Suprapubic skin (tissue), 4 donors: ENCODE data around the gene OR51V1. TPM values are rescaled to one million over a fixed set of nuclear protein-coding genes. Genes with fewer than 3 reads are reported as not detected.

ENCODE experiments used
- DNase-seq, 2 donors: peaks; one replicate each; pipeline ENCODE4 v3.0.0-alpha.2; 2019; ENCODE audit warnings: low spot score in 2 of 2
- H3K27ac ChIP-seq: fragments of 200-600 bp; sonication (generic); one replicate; pipeline ENCODE4 v1.5.1; 2019
- H3K27me3 ChIP-seq: fragments of 200-600 bp; sonication (generic); one replicate; pipeline ENCODE4 v1.5.1; 2019
- H3K36me3 ChIP-seq: fragments of 200-600 bp; sonication (generic); one replicate; pipeline ENCODE4 v1.5.1; 2019
- H3K4me1 ChIP-seq: fragments of 200-600 bp; sonication (generic); one replicate; pipeline ENCODE4 v1.5.1; 2019
- H3K4me3 ChIP-seq: fragments of 200-600 bp; sonication (generic); one replicate; pipeline ENCODE4 v1.5.1; 2019; ENCODE audit warnings: mild to moderate bottlenecking
- H3K9me3 ChIP-seq: fragments of 200-600 bp; sonication (generic); one replicate; pipeline ENCODE4 v1.5.1; 2019
- CTCF ChIP-seq, 2 donors: fragments of 200-600 bp in 1 of 2; fragments of 450-650 bp in 1 of 2; sonication (generic) in 1 of 2; IDR thresholded peaks; one replicate each; pipeline ENCODE4 v1.5.1; 2016 to 2019; ENCODE audit warnings: antibody characterized with exemption in 2 of 2, mild to moderate bottlenecking in 1 of 2, moderate library complexity in 1 of 2
- EP300 ChIP-seq: sonication (generic); formaldehyde crosslinking; IDR thresholded peaks from one replicate; pipeline ENCODE4 v1.6.1; 2017; ENCODE audit warnings: antibody characterized with exemption
- POLR2A ChIP-seq, 2 donors: fragments of 450-650 bp; IDR thresholded peaks; one replicate each; pipeline ENCODE4 v1.6.1; 2017; ENCODE audit warnings: antibody characterized with exemption in 2 of 2, mild to moderate bottlenecking in 2 of 2, moderate library complexity in 2 of 2
- POLR2AphosphoS5 ChIP-seq, 3 donors: sonication (generic); formaldehyde crosslinking; IDR thresholded peaks; one replicate each; pipeline ENCODE4 v1.6.1; 2017; ENCODE audit warnings: antibody characterized with exemption in 3 of 3
- WGBS: methylation state at CpG from one replicate; pipeline ENCODE4 v1.1.5; 2018; 5-methylcytosine and 5-hydroxymethylcytosine counted together
- total RNA-seq, 4 donors: library from RNA; depleted of rRNA; stranded (reverse); fragments of >200 nt; gene quantifications; one replicate each; pipeline ENCODE4 v1.1.0, GENCODE V29; 2016

Gene OR51V1
- total RNA-seq, 4 donors from 2014 or later: not detected

GRCh38 chr11:5224538-5225479, 24.3 kb upstream of the OR51V1 start:
- no peak overlapping the region for H3K4me3 ChIP-seq
- TF ChIP-seq POLR2AphosphoS5 (IDR thresholded peaks at IDR 0.05) (no peak), CTCF (IDR thresholded peaks at IDR 0.05) (no peak), EP300 (no peak), POLR2A (IDR thresholded peaks at IDR 0.05) (no peak)
- 71% methylated on average over 6 of the region's 6 CpGs for WGBS
- no peak overlapping the region for H3K27ac ChIP-seq
- no peak for DNase-seq
- no peaks in the 10 kb centered on the region for H3K9me3 ChIP-seq
- H3K36me3 ChIP-seq: no peaks in the 10 kb centered on the region
- H3K27me3 ChIP-seq: no peaks in the 10 kb centered on the region
- no peaks in the 10 kb centered on the region for H3K4me1 ChIP-seq

GRCh38 chr11:5223686-5224085, 23.2 kb upstream of the OR51V1 start:
- TF ChIP-seq POLR2AphosphoS5 (IDR thresholded peaks at IDR 0.05) (no peak), CTCF (IDR thresholded peaks at IDR 0.05) (no peak), POLR2A (IDR thresholded peaks at IDR 0.05) (no peak), EP300 (no peak)
- Histone ChIP-seq H3K9me3 (no peaks in the 10 kb centered on the region), H3K27ac (no peak overlapping the region), H3K4me1 (no peaks in the 10 kb centered on the region), H3K4me3 (no peak overlapping the region), H3K36me3 (no peaks in the 10 kb centered on the region), H3K27me3 (no peaks in the 10 kb centered on the region)
- WGBS: 67% methylated on average over 1 of the region's 1 CpG
- DNase-seq: no peak

GRCh38 chr11:5223146-5223545, 22.7 kb upstream of the OR51V1 start:
- Histone ChIP-seq H3K36me3 (no peaks in the 10 kb centered on the region), H3K27ac (no peak overlapping the region), H3K27me3 (no peaks in the 10 kb centered on the region), H3K9me3 (no peaks in the 10 kb centered on the region), H3K4me1 (no peaks in the 10 kb centered on the region), H3K4me3 (no peak overlapping the region)
- DNase-seq: no peak
- TF ChIP-seq CTCF (IDR thresholded peaks at IDR 0.05): no peak
- TF ChIP-seq POLR2AphosphoS5 (IDR thresholded peaks at IDR 0.05): no peak
- TF ChIP-seq POLR2A (IDR thresholded peaks at IDR 0.05): no peak
- TF ChIP-seq EP300: no peak
- WGBS: 91% methylated on average over 6 of the region's 6 CpGs

GRCh38 chr11:5210376-5210885, 9.9 kb upstream of the OR51V1 start:
- no peak for TF ChIP-seq POLR2A (IDR thresholded peaks at IDR 0.05)
- no peak for TF ChIP-seq POLR2AphosphoS5 (IDR thresholded peaks at IDR 0.05)
- TF ChIP-seq CTCF (IDR thresholded peaks at IDR 0.05): no peak
- no peak for TF ChIP-seq EP300
- Histone ChIP-seq H3K4me1 (no peaks in the 10 kb centered on the region), H3K9me3 (no peaks in the 10 kb centered on the region), H3K36me3 (no peaks in the 10 kb centered on the region), H3K27me3 (no peaks in the 10 kb centered on the region), H3K4me3 (no peak overlapping the region), H3K27ac (no peak overlapping the region)
- 65% methylated on average over 7 of the region's 7 CpGs for WGBS
- DNase-seq: no peak

GRCh38 chr11:5204787-5205186, 4.3 kb upstream of the OR51V1 start:
- WGBS: 21% methylated on average over 1 of the region's 1 CpG
- Histone ChIP-seq H3K27ac (no peak overlapping the region), H3K9me3 (no peaks in the 10 kb centered on the region), H3K4me1 (no peaks in the 10 kb centered on the region), H3K4me3 (no peak overlapping the region), H3K36me3 (no peaks in the 10 kb centered on the region), H3K27me3 (no peaks in the 10 kb centered on the region)
- DNase-seq: no peak
- TF ChIP-seq POLR2A (IDR thresholded peaks at IDR 0.05) (no peak), EP300 (no peak), CTCF (IDR thresholded peaks at IDR 0.05) (no peak), POLR2AphosphoS5 (IDR thresholded peaks at IDR 0.05) (no peak)
